ENCODE measurements around the gene TBPL1.

GRCh38 chr6:133953634-133954415 lies 801 bp downstream of the TBPL1 start:
- TF ChIP-seq CTCF (IDR thresholded peaks at IDR 0.05) = no peak
- TF ChIP-seq ZNF121 (CRISPR knock-in tag; IDR thresholded peaks at IDR 0.05) = no peak
- TF ChIP-seq ATF2 (CRISPR knock-in tag; IDR thresholded peaks at IDR 0.05; ENCODE audit: borderline replicate concordance, low read depth) = no peak
- no peak for TF ChIP-seq CREB1 (CRISPR knock-in tag; IDR thresholded peaks at IDR 0.05)
- no peak for TF ChIP-seq MLX (CRISPR knock-in tag; IDR thresholded peaks at IDR 0.05)
- no peak for TF ChIP-seq USF1 (CRISPR knock-in tag; IDR thresholded peaks at IDR 0.05)
- TF ChIP-seq USF2 (CRISPR knock-in tag; IDR thresholded peaks at IDR 0.05) = no peak
- TF ChIP-seq TEAD4 (CRISPR knock-in tag; IDR thresholded peaks at IDR 0.05) = no peak
- no peak for TF ChIP-seq MAX (CRISPR knock-in tag; IDR thresholded peaks at IDR 0.05)
